Measurements from ENCODE around the gene FBL. TPM values are rescaled to one million over a fixed set of nuclear protein-coding genes. Genes with fewer than 3 reads are reported as not detected.

FBL gene
- total and polyA plus RNA-seq, 10 of the 15 experiments (the other 5 are each of a cell fraction or from before 2014, with no cell fraction given): 156 to 1,083 (median 478) TPM

- POLR2A ChIA-PET: interaction anchor here (1.3 kb wide), 2 partner anchors 12 to 31 kb away, joined by 4 to 6 read pairs; partner anchors contain the start of gene DYRK1B
- WGBS (ENCODE audit: insufficient coverage, insufficient replicate concordance, low lambda C conversion rate, missing lambda C conversion rate): 24% methylated on average over 4 of the region's 4 CpGs
- Histone ChIP-seq H3K4me2 (ENCODE audit: control insufficient read depth, insufficient read depth) (no peak overlapping the region), H4K20me1 (ENCODE audit: control insufficient read depth, insufficient read depth) (no peaks in the 10 kb centered on the region), H3K36me3 (ENCODE audit: control insufficient read depth in 2 of 2, insufficient read depth in 2 of 2, low read length in 1 of 2) (no peaks in the 10 kb centered on the region), H2AFZ (ENCODE audit: control insufficient read depth, low read depth, low read length) (no peak overlapping the region), H3K4me1 (ENCODE audit: control insufficient read depth, insufficient read depth, low read length) (no peaks in the 10 kb centered on the region), H3K27ac (ENCODE audit: control insufficient read depth, insufficient read depth) (no peak overlapping the region), H3K4me3 (no peak overlapping the region), H3K79me2 (ENCODE audit: control insufficient read depth, insufficient read depth, low read length) (no peaks in the 10 kb centered on the region), H3K9me3 (replicated peaks; ENCODE audit: control insufficient read depth, insufficient read depth, low read length) (no peaks in the 10 kb centered on the region), H3K9ac (ENCODE audit: control insufficient read depth, insufficient read depth, low read length) (no peak overlapping the region), H3K27me3 (replicated peaks in 1 of 2; ENCODE audit: control insufficient read depth in 2 of 2, insufficient read depth in 2 of 2, low read length in 1 of 2) (no peaks in the 10 kb centered on the region)
- no TSS peak for BruUV-seq (replicated peaks)
- TF ChIP-seq POLR2AphosphoS5 (IDR thresholded peaks at IDR 0.05; ENCODE audit: low read length): no peak
- TF ChIP-seq IKZF2 (IDR thresholded peaks at IDR 0.05): no peak
- no peak for TF ChIP-seq MAX (IDR thresholded peaks at IDR 0.05; ENCODE audit: low read depth, low read length)
- no peak for TF ChIP-seq CHD4 (IDR thresholded peaks at IDR 0.05)
- TF ChIP-seq ATF7 (IDR thresholded peaks at IDR 0.05; ENCODE audit: low read depth): no peak
- TF ChIP-seq MTA3 (IDR thresholded peaks at IDR 0.05; ENCODE audit: borderline replicate concordance, low read length): no peak
- no peak for TF ChIP-seq RFX5 (IDR thresholded peaks at IDR 0.05; ENCODE audit: low read depth, low read length)
- TF ChIP-seq USF2 (IDR thresholded peaks at IDR 0.05; ENCODE audit: borderline replicate concordance, low read depth, low read length): no peak
- no peak for TF ChIP-seq CREB1 (IDR thresholded peaks at IDR 0.05; ENCODE audit: low read depth)
- no peak for TF ChIP-seq RAD51 (IDR thresholded peaks at IDR 0.05)
- TF ChIP-seq TAF1 (IDR thresholded peaks at IDR 0.05; ENCODE audit: borderline replicate concordance, low read depth, low read length): no peak
- no peak for TF ChIP-seq POU2F2 (IDR thresholded peaks at IDR 0.05; ENCODE audit: borderline replicate concordance, low read depth, low read length)
- no peak for TF ChIP-seq MYB (IDR thresholded peaks at IDR 0.05; ENCODE audit: borderline replicate concordance, low read depth, low read length)
- no peak for TF ChIP-seq NFYB (IDR thresholded peaks at IDR 0.05; ENCODE audit: insufficient read depth, low read depth, low read length)
- no peak for TF ChIP-seq ZZZ3 (IDR thresholded peaks at IDR 0.05; ENCODE audit: control insufficient read depth, insufficient read length, low read depth)
- no peak for TF ChIP-seq SMC3 (IDR thresholded peaks at IDR 0.05; ENCODE audit: borderline replicate concordance, low read length)
- TF ChIP-seq, protein P1, sequence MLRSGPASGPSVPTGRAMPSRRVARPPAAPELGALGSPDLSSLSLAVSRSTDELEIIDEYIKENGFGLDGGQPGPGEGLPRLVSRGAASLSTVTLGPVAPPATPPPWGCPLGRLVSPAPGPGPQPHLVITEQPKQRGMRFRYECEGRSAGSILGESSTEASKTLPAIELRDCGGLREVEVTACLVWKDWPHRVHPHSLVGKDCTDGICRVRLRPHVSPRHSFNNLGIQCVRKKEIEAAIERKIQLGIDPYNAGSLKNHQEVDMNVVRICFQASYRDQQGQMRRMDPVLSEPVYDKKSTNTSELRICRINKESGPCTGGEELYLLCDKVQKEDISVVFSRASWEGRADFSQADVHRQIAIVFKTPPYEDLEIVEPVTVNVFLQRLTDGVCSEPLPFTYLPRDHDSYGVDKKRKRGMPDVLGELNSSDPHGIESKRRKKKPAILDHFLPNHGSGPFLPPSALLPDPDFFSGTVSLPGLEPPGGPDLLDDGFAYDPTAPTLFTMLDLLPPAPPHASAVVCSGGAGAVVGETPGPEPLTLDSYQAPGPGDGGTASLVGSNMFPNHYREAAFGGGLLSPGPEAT (IDR thresholded peaks at IDR 0.05; ENCODE audit: low read depth): no peak
- no peak for TF ChIP-seq CBFB (IDR thresholded peaks at IDR 0.05; ENCODE audit: low read depth)
- CTCF ChIA-PET: interaction anchor here (0.6 to 7.3 kb wide), 7 partner anchors 9 to 146 kb away, joined by 3 to 52 read pairs (median 3); partner anchors contain the start of gene FBL
- FAIRE-seq (no peak), DNase-seq (ENCODE audit: low read depth, low spot score) (no peak), ATAC-seq (no peak)
- RAD21 ChIA-PET (ENCODE audit: unreplicated experiment): interaction anchor here (0.7 to 2.1 kb wide), 4 partner anchors 10 to 40 kb away, joined by 3 to 11 read pairs (median 4); partner anchors contain the start of gene DYRK1B
- intact Hi-C loops (cut with micrococcal nuclease; ENCODE audit: unreplicated experiment): no loop called here
- SMC1A ChIA-PET (ENCODE audit: uncharacterized antibody, unreplicated experiment): interaction anchor here (0.7 to 2.5 kb wide), 6 partner anchors 11 to 120 kb away, joined by 3 to 13 read pairs (median 3); no protein-coding TSS in a partner anchor
- in situ Hi-C loops (cut with MboI): no loop called here
Measured at GRCh38 chr19:39802958-39803357, 43.2 kb downstream of the FBL start.

Measured in GM12878 (cell line).